ENCODE measurements around the gene COQ5.

Gene COQ5

DNA sequence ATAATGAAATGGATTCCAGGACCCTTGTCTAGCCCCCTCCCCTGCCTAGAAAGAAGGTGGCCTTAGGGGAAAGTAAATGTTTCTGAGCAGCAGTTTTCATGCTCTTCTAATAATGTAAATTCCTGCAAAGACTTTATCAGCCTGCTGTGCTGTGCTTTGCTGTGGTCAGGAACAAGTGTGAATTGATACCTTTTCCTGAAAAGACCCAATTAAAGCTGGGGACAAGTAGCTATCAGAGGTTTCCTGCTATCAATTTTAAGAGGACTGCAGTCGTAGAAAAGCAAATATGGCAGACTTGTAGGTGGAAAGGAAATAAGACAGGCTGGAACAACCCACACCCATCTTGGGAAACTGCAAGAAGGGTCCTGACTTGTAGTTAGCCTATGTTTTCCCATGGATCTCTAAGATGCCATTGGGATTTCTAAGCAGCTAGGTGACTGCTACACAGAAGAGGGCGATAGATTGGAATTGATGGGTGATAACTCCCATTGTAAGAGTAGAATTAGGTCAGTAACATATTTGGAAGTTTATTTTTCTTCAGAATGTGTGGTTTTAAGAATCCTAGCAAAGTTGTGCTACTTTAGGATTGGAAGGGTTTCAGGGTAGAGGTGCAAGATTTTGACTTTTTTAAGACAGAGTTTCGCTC lies 30.0 kb downstream of the COQ5 start:
- Histone ChIP-seq H3K36me3 (replicated peaks; ENCODE audit: low read depth, low read length) (peaks cover 33% of the 10 kb centered on the region), H3K4me1 (ENCODE audit: low read length) (peaks cover 14% of the 10 kb centered on the region), H3K9me3 (ENCODE audit: insufficient read depth, low read length) (no peaks in the 10 kb centered on the region), H3K27me3 (ENCODE audit: low read depth, low read length) (no peaks in the 10 kb centered on the region), H3K4me2 (ENCODE audit: low read length) (no peak overlapping the region), H3K79me2 (ENCODE audit: low read length) (peaks cover 37% of the 10 kb centered on the region), H3K27ac (ENCODE audit: low read length) (no peak overlapping the region), H4K20me1 (ENCODE audit: insufficient read depth, low read length) (peaks cover 11% of the 10 kb centered on the region), H2AFZ (ENCODE audit: low read depth, low read length) (no peak overlapping the region), H3K9ac (ENCODE audit: low read length) (no peak overlapping the region), H3K4me3 (ENCODE audit: low read length) (no peak overlapping the region)
- TF ChIP-seq, protein P1, sequence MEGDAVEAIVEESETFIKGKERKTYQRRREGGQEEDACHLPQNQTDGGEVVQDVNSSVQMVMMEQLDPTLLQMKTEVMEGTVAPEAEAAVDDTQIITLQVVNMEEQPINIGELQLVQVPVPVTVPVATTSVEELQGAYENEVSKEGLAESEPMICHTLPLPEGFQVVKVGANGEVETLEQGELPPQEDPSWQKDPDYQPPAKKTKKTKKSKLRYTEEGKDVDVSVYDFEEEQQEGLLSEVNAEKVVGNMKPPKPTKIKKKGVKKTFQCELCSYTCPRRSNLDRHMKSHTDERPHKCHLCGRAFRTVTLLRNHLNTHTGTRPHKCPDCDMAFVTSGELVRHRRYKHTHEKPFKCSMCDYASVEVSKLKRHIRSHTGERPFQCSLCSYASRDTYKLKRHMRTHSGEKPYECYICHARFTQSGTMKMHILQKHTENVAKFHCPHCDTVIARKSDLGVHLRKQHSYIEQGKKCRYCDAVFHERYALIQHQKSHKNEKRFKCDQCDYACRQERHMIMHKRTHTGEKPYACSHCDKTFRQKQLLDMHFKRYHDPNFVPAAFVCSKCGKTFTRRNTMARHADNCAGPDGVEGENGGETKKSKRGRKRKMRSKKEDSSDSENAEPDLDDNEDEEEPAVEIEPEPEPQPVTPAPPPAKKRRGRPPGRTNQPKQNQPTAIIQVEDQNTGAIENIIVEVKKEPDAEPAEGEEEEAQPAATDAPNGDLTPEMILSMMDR (IDR thresholded peaks at IDR 0.05; ENCODE audit: low read depth, low read length), result no peak
- no peak for TF ChIP-seq EZH2phosphoT487 (IDR thresholded peaks at IDR 0.05; ENCODE audit: low read depth)

GRCh38 chr12:120497524-120498150 lies 31.3 kb downstream of the COQ5 start:
- no peak overlapping the region for H2AFZ ChIP-seq (ENCODE audit: low read depth, low read length)
- peaks cover 14% of the 10 kb centered on the region for H3K4me1 ChIP-seq (ENCODE audit: low read length)
- H3K79me2 ChIP-seq (ENCODE audit: low read length), result peaks cover 37% of the 10 kb centered on the region
- H3K27me3 ChIP-seq (ENCODE audit: low read depth, low read length), result no peaks in the 10 kb centered on the region
- no peak overlapping the region for H3K27ac ChIP-seq (ENCODE audit: low read length)
- no peaks in the 10 kb centered on the region for H3K9me3 ChIP-seq (ENCODE audit: insufficient read depth, low read length)
- TF ChIP-seq, protein P1 (IDR thresholded peaks at IDR 0.05; ENCODE audit: low read depth, low read length), result no peak
- TF ChIP-seq EZH2phosphoT487 (IDR thresholded peaks at IDR 0.05; ENCODE audit: low read depth), result no peak
- H3K9ac ChIP-seq (ENCODE audit: low read length), result peak overlapping the region; percentile 96
- peaks cover 24% of the 10 kb centered on the region for H3K36me3 ChIP-seq (replicated peaks; ENCODE audit: low read depth, low read length)
- H4K20me1 ChIP-seq (ENCODE audit: insufficient read depth, low read length), result peaks cover 11% of the 10 kb centered on the region
- H3K4me2 ChIP-seq (ENCODE audit: low read length), result peak overlapping the region; percentile 96
- H3K4me3 ChIP-seq (ENCODE audit: low read length), result peak overlapping the region; percentile 95

DNA sequence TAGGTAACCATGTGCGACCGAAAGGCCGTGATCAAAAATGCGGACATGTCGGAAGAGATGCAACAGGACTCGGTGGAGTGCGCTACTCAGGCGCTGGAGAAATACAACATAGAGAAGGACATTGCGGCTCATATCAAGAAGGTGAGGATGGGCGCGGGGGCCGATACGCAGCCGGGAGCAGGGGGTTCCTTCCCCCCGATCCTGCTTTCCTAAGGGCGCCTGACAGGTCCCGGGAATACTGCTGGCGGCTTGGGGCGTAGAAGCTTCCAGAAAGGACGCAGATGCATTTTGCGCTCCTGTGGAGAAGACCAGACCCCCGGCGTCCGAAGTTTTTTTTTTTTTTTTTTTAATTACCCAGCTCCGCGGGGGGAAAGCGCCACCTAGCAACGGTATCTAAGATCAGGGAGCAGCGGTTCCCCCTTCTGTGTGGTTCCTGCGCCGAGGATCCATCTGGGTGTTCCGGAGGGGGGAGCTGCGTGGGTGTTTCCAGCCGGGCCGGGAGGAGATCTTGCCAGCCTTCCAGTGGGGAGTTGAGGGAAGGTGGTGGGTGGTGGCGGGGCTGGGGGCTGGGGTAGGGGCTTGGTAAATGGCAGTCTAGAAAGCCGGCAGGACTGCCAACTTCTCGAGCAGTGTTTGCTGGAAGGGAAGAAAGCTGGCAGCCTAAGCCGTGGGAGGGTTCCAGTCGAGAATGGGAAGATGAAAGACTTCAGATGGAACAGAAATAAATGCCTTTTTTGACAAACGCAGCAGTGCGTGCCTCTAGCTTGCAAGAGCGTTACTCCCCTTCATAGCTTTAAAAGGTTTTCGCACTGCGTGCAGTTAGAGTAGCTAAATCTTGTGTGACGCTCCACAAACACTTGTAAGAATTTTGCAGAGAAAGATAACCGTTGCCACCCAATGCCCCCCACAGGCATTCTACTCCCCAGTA lies 32.3 kb downstream of the COQ5 start:
- Histone ChIP-seq H2AFZ (ENCODE audit: low read depth, low read length) (no peak overlapping the region), H4K20me1 (ENCODE audit: insufficient read depth, low read length) (peaks cover 11% of the 10 kb centered on the region), H3K4me1 (ENCODE audit: low read length) (peaks cover 14% of the 10 kb centered on the region)

More for the DNA sequence above, 32.3 kb downstream of the COQ5 start:
- peak overlapping the region; percentile 95 for H3K4me3 ChIP-seq (ENCODE audit: low read length)
- H3K9me3 ChIP-seq (ENCODE audit: insufficient read depth, low read length), result no peaks in the 10 kb centered on the region
- peak overlapping the region; percentile 76 for H3K27ac ChIP-seq (ENCODE audit: low read length)
- H3K4me2 ChIP-seq (ENCODE audit: low read length), result peak overlapping the region; percentile 96
- peaks cover 24% of the 10 kb centered on the region for H3K36me3 ChIP-seq (replicated peaks; ENCODE audit: low read depth, low read length)
- peaks cover 37% of the 10 kb centered on the region for H3K79me2 ChIP-seq (ENCODE audit: low read length)
- H3K27me3 ChIP-seq (ENCODE audit: low read depth, low read length), result no peaks in the 10 kb centered on the region
- peak overlapping the region; percentile 96 for H3K9ac ChIP-seq (ENCODE audit: low read length)
- TF ChIP-seq, protein P1 (IDR thresholded peaks at IDR 0.05; ENCODE audit: low read depth, low read length), result peak; percentile 47; the same call in 1 of the 2 replicates
- TF ChIP-seq EZH2phosphoT487 (IDR thresholded peaks at IDR 0.05; ENCODE audit: low read depth), result no peak

All from OCI-LY3 (cell line).